GM12878 (cell line): ENCODE data around the gene CYP1A2. TPM values are rescaled to one million over a fixed set of nuclear protein-coding genes. Genes with fewer than 3 reads are reported as not detected.

Experiments
- ATAC-seq: fragments of 200-7000 bp; cut with Tn5 transposase; 3 replicates; pipeline ENCODE4 v1.9.1; 2020; ENCODE audit warnings: mild to moderate bottlenecking, moderate library complexity
- BruUV-seq: library from RNA; stranded (reverse); fragments of 400-500 nt; replicated peaks from 2 replicates; lab custom pipeline; 2021; lab: Mats Ljungman, UMichigan
- CTCF ChIA-PET: fragments of 300-600 bp; sonication (Branson Sonifier 250); formaldehyde crosslinking; extraction: SDS; loops from one replicate; lab custom pipeline; 2021; ENCODE audit warnings: inconsistent platforms; lab: Yijun Ruan, JAX
- POLR2A ChIA-PET: fragments of 350-600 bp; formaldehyde crosslinking; extraction: SDS; loops from one replicate; lab custom pipeline; 2021; ENCODE audit warnings: inconsistent platforms; lab: Charles Lee
- RAD21 ChIA-PET: fragments of 300-600 bp; sonication (Branson Sonifier 250); formaldehyde crosslinking; loops from one replicate; lab custom pipeline; 2023; ENCODE audit warnings: antibody characterized with exemption; ENCODE audit not compliant: unreplicated experiment; lab: Charles Lee
- SMC1A ChIA-PET: fragments of 300-600 bp; sonication (Branson Sonifier 250); formaldehyde crosslinking; loops from one replicate; lab custom pipeline; 2023; ENCODE audit not compliant: unreplicated experiment, uncharacterized antibody; lab: Charles Lee
- DNase-seq: peaks from one replicate; pipeline ENCODE4 v3.0.0-alpha.2; 2011; ENCODE audit warnings: low read depth, low spot score
- FAIRE-seq: peaks from 3 replicates; lab custom pipeline; 2011; peaks lifted over from hg19 to GRCh38; lab: Jason Lieb, UNC
- H2AFZ ChIP-seq: 2 replicates; pipeline ENCODE4 v1.6.0; 2011; ENCODE audit warnings: low read depth, low read length, control low read depth; ENCODE audit not compliant: control insufficient read depth
- H3K27ac ChIP-seq: 2 replicates; pipeline ENCODE4 v1.5.1; 2011; ENCODE audit warnings: control low read depth; ENCODE audit not compliant: control insufficient read depth, insufficient read depth
- H3K27me3 ChIP-seq, 2 experiments: replicated peaks in 1 of 2; 2 replicates each; pipeline versions ENCODE4 v1.6.0 to v1.6.1; 2011; ENCODE audit warnings: low read length in 1 of 2; ENCODE audit not compliant: control insufficient read depth in 2 of 2, insufficient read depth in 2 of 2
- H3K36me3 ChIP-seq, 2 experiments: 2 replicates each; pipeline ENCODE4 v1.5.1; 2011; ENCODE audit warnings: low read length in 1 of 2; ENCODE audit not compliant: control insufficient read depth in 2 of 2, insufficient read depth in 2 of 2
- H3K4me1 ChIP-seq: 2 replicates; pipeline ENCODE4 v1.6.1; 2011; ENCODE audit warnings: mild to moderate bottlenecking, low read length, moderate library complexity, mixed read lengths; ENCODE audit not compliant: control insufficient read depth, insufficient read depth
- H3K4me2 ChIP-seq: 2 replicates; pipeline ENCODE4 v1.6.0; 2011; ENCODE audit warnings: control low read depth; ENCODE audit not compliant: control insufficient read depth, insufficient read depth
- H3K4me3 ChIP-seq: fragments of 200-600 bp; sonication (generic); 2 replicates; pipeline ENCODE4 v1.5.1; 2016
- H3K79me2 ChIP-seq: 2 replicates; pipeline ENCODE4 v1.6.0; 2011; ENCODE audit warnings: low read length; ENCODE audit not compliant: control insufficient read depth, insufficient read depth
- H3K9ac ChIP-seq: 2 replicates; pipeline ENCODE4 v1.8.0; 2011; ENCODE audit warnings: low read length, control low read depth, mixed read lengths; ENCODE audit not compliant: control insufficient read depth, insufficient read depth
- H3K9me3 ChIP-seq: replicated peaks from 3 replicates; pipeline ENCODE4 v1.5.1; 2011; ENCODE audit warnings: mild to moderate bottlenecking, low read length; ENCODE audit not compliant: control insufficient read depth, insufficient read depth
- H4K20me1 ChIP-seq: 2 replicates; pipeline ENCODE4 v1.6.0; 2011; ENCODE audit not compliant: control insufficient read depth, insufficient read depth
- CEBPB ChIP-seq, 2 experiments: fragments of 150-350 bp in 1 of 2; IDR thresholded peaks; 2 replicates each; pipeline ENCODE4 v1.6.1; 2012 to 2014; ENCODE audit warnings: low read depth in 2 of 2, low read length in 2 of 2, borderline replicate concordance in 1 of 2, inconsistent platforms in 1 of 2
- E4F1 ChIP-seq: fragments of 450-650 bp; IDR thresholded peaks from 2 replicates; pipeline ENCODE4 v1.6.1; 2018; ENCODE audit warnings: borderline replicate concordance, mild to moderate bottlenecking; ENCODE audit not compliant: partially characterized antibody
- EZH2 ChIP-seq: IDR thresholded peaks from 2 replicates; pipeline ENCODE4 v1.6.1; 2012; ENCODE audit warnings: low read depth, mild to moderate bottlenecking, control low read depth, inconsistent platforms, low read length, borderline replicate concordance; ENCODE audit not compliant: control insufficient read depth
- GATAD2B ChIP-seq: fragments of 450-650 bp; conservative IDR thresholded peaks from 2 replicates; pipeline ENCODE4 v1.6.1; 2017; ENCODE audit warnings: low read depth, mild to moderate bottlenecking, moderate library complexity
- KAT2A ChIP-seq: conservative IDR thresholded peaks from 2 replicates; pipeline ENCODE4 v1.6.1; 2011; ENCODE audit warnings: low read depth, low read length; ENCODE audit not compliant: control insufficient read depth
- NBN ChIP-seq: fragments of 450-650 bp; IDR thresholded peaks from 2 replicates; pipeline ENCODE4 v1.6.1; 2016
- NFYB ChIP-seq: IDR thresholded peaks from 2 replicates; pipeline ENCODE4 v1.6.1; 2011; ENCODE audit warnings: low read depth, mild to moderate bottlenecking, low read length, improper control_type of control experiment, moderate library complexity; ENCODE audit not compliant: insufficient read depth
- NKRF ChIP-seq: fragments of 450-650 bp; conservative IDR thresholded peaks from 2 replicates; pipeline ENCODE4 v1.6.1; 2017; ENCODE audit warnings: mild to moderate bottlenecking, moderate library complexity
- NR2C1 ChIP-seq: fragments of 450-650 bp; IDR thresholded peaks from 2 replicates; pipeline ENCODE4 v1.6.1; 2017; ENCODE audit warnings: antibody characterized with exemption, mild to moderate bottlenecking, moderate library complexity
- RELA ChIP-seq: fragments of 450-650 bp; IDR thresholded peaks from 2 replicates; pipeline ENCODE4 v1.8.0; 2014; ENCODE audit warnings: borderline replicate concordance; ENCODE audit not compliant: partially characterized antibody
- SIX5 ChIP-seq: IDR thresholded peaks from 2 replicates; pipeline ENCODE4 v1.6.1; 2011; ENCODE audit warnings: mild to moderate bottlenecking, low read depth, low read length, moderate library complexity; ENCODE audit not compliant: severe bottlenecking
- SMAD1 ChIP-seq: fragments of 450-650 bp; IDR thresholded peaks from 2 replicates; pipeline ENCODE4 v1.6.1; 2018; ENCODE audit warnings: mild to moderate bottlenecking, low read depth; ENCODE audit not compliant: partially characterized antibody
- SMAD5 ChIP-seq: IDR thresholded peaks from 2 replicates; pipeline ENCODE4 v1.6.1; 2016; ENCODE audit warnings: antibody characterized with exemption, low read depth
- YBX1 ChIP-seq: fragments of 450-650 bp; IDR thresholded peaks from 2 replicates; pipeline ENCODE4 v1.6.1; 2016; ENCODE audit warnings: antibody characterized with exemption
- YY1 ChIP-seq: IDR thresholded peaks from 2 replicates; pipeline ENCODE4 v1.6.1; 2011; ENCODE audit warnings: low read depth, mild to moderate bottlenecking, low read length
- ZBTB11 ChIP-seq: fragments of 450-650 bp; formaldehyde crosslinking; IDR thresholded peaks from 2 replicates; pipeline ENCODE4 v1.5.0; 2022; ENCODE audit warnings: mild to moderate bottlenecking, missing genetic modification characterization
- WGBS: methylation state at CpG from one replicate; pipeline ENCODE4 v1.1.6; 2016; ENCODE audit warnings: low lambda C conversion rate; ENCODE audit not compliant: insufficient replicate concordance, insufficient coverage; ENCODE audit errors: missing lambda C conversion rate; 5-methylcytosine and 5-hydroxymethylcytosine counted together
- in situ Hi-C: fragments of 300-500 bp; cut with MboI; formaldehyde crosslinking; loops from 9 replicates; pipeline ENCODE4 v1.14.3; 2018; ENCODE audit warnings: mixed read lengths
- intact Hi-C: fragments of 100-400 bp; cut with micrococcal nuclease; formaldehyde crosslinking; loops from one replicate; pipeline ENCODE4 v1.14.2; 2022; ENCODE audit not compliant: unreplicated experiment
- polyA plus RNA-seq, 11 experiments: library from polyadenylated mRNA; depleted of rRNA in 4 of 11; unstranded in 6 of 11; stranded (reverse) in 5 of 11; fragments of >200 nt; fragmentation: Nextera tagmentation in 4 of 11; fragmentation: Illumina TruSeq in 1 of 11; extraction: Ambion mirVana in 4 of 11; extraction: Trizol in 1 of 11; gene quantifications; 1 replicate in 1 of 11; 2 replicates in 10 of 11; pipeline versions ENCODE4 v1.2.1 to v1.2.3, GENCODE V29; 2011 to 2016; ENCODE audit warnings: inconsistent platforms in 2 of 11, missing spikeins in 2 of 11, low read depth in 1 of 11
- total RNA-seq, 4 experiments: library from RNA; depleted of rRNA in 3 of 4; stranded (reverse); fragments of >200 nt in 3 of 4; fragmentation: Illumina TruSeq in 1 of 4; extraction: Trizol in 1 of 4; gene quantifications; 2 replicates each; pipeline versions ENCODE4 v1.2.1 to v1.2.3, GENCODE V29; 2013 to 2021

The CYP1A2 gene
- total and polyA plus RNA-seq, 10 of the 15 experiments (the other 5 are each of a cell fraction or from before 2014, with no cell fraction given): 0.03 to 0.09 (median 0.05) TPM; not detected in 7

- no peak for TF ChIP-seq ZBTB11 (CRISPR knock-in tag)
- no peak for TF ChIP-seq SMAD1
- TF ChIP-seq NR2C1: no peak
- TF ChIP-seq E4F1: no peak
- TF ChIP-seq YY1: no peak
- TF ChIP-seq SMAD5: no peak
Measured at GRCh38 chr15:74762791-74763150, 14.1 kb downstream of the CYP1A2 start (continued).

GRCh38 chr15:74763416-74763815 is 14.8 kb downstream of the CYP1A2 start:
- no peak overlapping the region for H3K4me2 ChIP-seq
- no peak for FAIRE-seq

More at GRCh38 chr15:74763416-74763815, 14.8 kb downstream of the CYP1A2 start:
- intact Hi-C loops: no loop called here
- BruUV-seq: no TSS peak
- H3K9ac ChIP-seq: no peak overlapping the region
- WGBS: 56% methylated on average over 15 of the region's 15 CpGs
- H3K4me1 ChIP-seq: 0 out of 2 replicates have a peak, but pooled peaks cover 3% of the 10 kb centered on the region
- in situ Hi-C loops: no loop called here
- no peak overlapping the region for H2AFZ ChIP-seq
- POLR2A ChIA-PET: no interaction called here
- H4K20me1 ChIP-seq: no peaks in the 10 kb centered on the region
- RAD21 ChIA-PET: interaction anchor here (0.5 to 1.4 kb wide), 3 partner anchors 7 to 171 kb away, joined by 3 to 4 read pairs (median 3); no protein-coding TSS in a partner anchor
- H3K4me3 ChIP-seq: no peak overlapping the region
- TF ChIP-seq SIX5: no peak
- TF ChIP-seq NKRF: no peak
- no peak for TF ChIP-seq RELA
- TF ChIP-seq NFYB: no peak
- TF ChIP-seq KAT2A: no peak
- no peak for TF ChIP-seq NBN
- TF ChIP-seq EZH2: no peak
- TF ChIP-seq CEBPB (IDR thresholded peaks at IDR 0.05; ENCODE audit: borderline replicate concordance in 1 of 2, low read depth in 2 of 2, low read length in 2 of 2): no peak
- TF ChIP-seq GATAD2B: no peak
- no peak for TF ChIP-seq YBX1
- TF ChIP-seq, all 136 proteins: peak for 0
- Histone ChIP-seq H3K27ac (no peak overlapping the region), H3K27me3 (no peaks in the 10 kb centered on the region), H3K36me3 (no peaks in the 10 kb centered on the region), H3K79me2 (no peaks in the 10 kb centered on the region), H3K9me3 (no peaks in the 10 kb centered on the region)
- ChIA-PET SMC1A (no interaction called here), CTCF (interaction anchor here (1.1 to 11.8 kb wide), 4 partner anchors 30 to 187 kb away, joined by 3 to 380 read pairs (median 4); no protein-coding TSS in a partner anchor)
- ATAC-seq: no peak
- no peak for DNase-seq
